Endothelial cell of umbilical vein (primary cell): Measurements from ENCODE around the gene UTS2B. TPM values are rescaled to one million over a fixed set of nuclear protein-coding genes. Genes with fewer than 3 reads are reported as not detected.

ENCODE experiments used
- BruUV-seq: library from RNA; stranded (reverse); fragments of 400-500 nt; replicated peaks from 2 replicates; lab custom pipeline; 2021; lab: Mats Ljungman, UMichigan
- CTCF ChIA-PET: fragments of 300-600, 350-600 bp; sonication (Branson Sonifier 250); formaldehyde crosslinking; loops from one replicate; lab custom pipeline; 2021; ENCODE audit warnings: antibody characterized with exemption, inconsistent platforms; lab: Charles Lee
- POLR2A ChIA-PET: fragments of 300-600, 350-600 bp; sonication (Branson Sonifier 250); formaldehyde crosslinking; loops from one replicate; lab custom pipeline; 2021; ENCODE audit warnings: antibody characterized with exemption, inconsistent platforms; lab: Charles Lee
- DNase-seq: peaks from one replicate; pipeline ENCODE4 v3.0.0-alpha.2; 2011; ENCODE audit warnings: low read depth, low spot score
- FAIRE-seq: peaks from 2 replicates; lab custom pipeline; 2011; peaks lifted over from hg19 to GRCh38; lab: Jason Lieb, UNC
- H2AFZ ChIP-seq: 2 replicates; pipeline ENCODE4 v1.6.0; 2012; ENCODE audit warnings: low read depth, low read length, control low read depth, inconsistent platforms
- H3K27ac ChIP-seq: 2 replicates; pipeline ENCODE4 v1.5.1; 2011; ENCODE audit warnings: low read depth, mild to moderate bottlenecking, control low read depth, low read length, moderate library complexity; ENCODE audit not compliant: insufficient read depth
- H3K27me3 ChIP-seq, 2 experiments: 2 replicates each; pipeline versions ENCODE4 v1.6.0 to v1.6.1; 2011; ENCODE audit warnings: low read length in 2 of 2, mixed read lengths in 1 of 2; ENCODE audit not compliant: control insufficient read depth in 2 of 2, insufficient read depth in 2 of 2
- H3K36me3 ChIP-seq, 2 experiments: 2 replicates in 1 of 2; 3 replicates in 1 of 2; pipeline ENCODE4 v1.5.1; 2011; ENCODE audit warnings: low read length in 2 of 2, mild to moderate bottlenecking in 1 of 2, moderate library complexity in 1 of 2; ENCODE audit not compliant: control insufficient read depth in 2 of 2, insufficient read depth in 2 of 2; ENCODE audit errors: extremely low read depth in 1 of 2
- H3K4me1 ChIP-seq: 3 replicates; pipeline ENCODE4 v1.5.1; 2011; ENCODE audit warnings: mild to moderate bottlenecking, low read length; ENCODE audit not compliant: control insufficient read depth, insufficient read depth; ENCODE audit errors: extremely low read depth
- H3K4me2 ChIP-seq: 2 replicates; pipeline ENCODE4 v1.6.1; 2011; ENCODE audit warnings: low read length, control low read depth, mixed read lengths; ENCODE audit not compliant: insufficient read depth
- H3K4me3 ChIP-seq, 3 experiments: fragments of 200-600 bp in 1 of 3; sonication (generic), shearing (Covaris generic) in 1 of 3; replicated peaks in 1 of 3; 2 replicates each; pipeline ENCODE4 v1.5.1; 2011 to 2016; ENCODE audit warnings: control low read depth in 3 of 3, low read length in 3 of 3, mild to moderate bottlenecking in 2 of 3, inconsistent platforms in 1 of 3, low read depth in 1 of 3, moderate library complexity in 1 of 3; ENCODE audit not compliant: insufficient read depth in 1 of 3
- H3K79me2 ChIP-seq: 2 replicates; pipeline ENCODE4 v1.6.0; 2012; ENCODE audit warnings: low read length, inconsistent platforms; ENCODE audit not compliant: control insufficient read depth, insufficient read depth
- H3K9ac ChIP-seq: replicated peaks from 2 replicates; pipeline ENCODE3; 2011; ENCODE audit warnings: low read length, control low read depth; ENCODE audit not compliant: insufficient read depth; ENCODE audit errors: extremely low read depth
- H3K9me1 ChIP-seq: replicated peaks from 3 replicates; pipeline ENCODE4 v1.6.0; 2011; ENCODE audit warnings: mild to moderate bottlenecking, low read length; ENCODE audit not compliant: control insufficient read depth, insufficient read depth; ENCODE audit errors: extremely low read depth
- H3K9me3 ChIP-seq: replicated peaks from 2 replicates; pipeline ENCODE4 v1.5.1; 2012; ENCODE audit warnings: low read length, inconsistent platforms; ENCODE audit not compliant: control insufficient read depth, insufficient read depth
- H4K20me1 ChIP-seq: replicated peaks from 2 replicates; pipeline ENCODE3; 2011; ENCODE audit warnings: mild to moderate bottlenecking, low read length; ENCODE audit not compliant: control insufficient read depth, insufficient read depth; ENCODE audit errors: extremely low read depth
- CTCF ChIP-seq, 2 donors: IDR thresholded peaks; 1 replicate in 1 of 2; 2 replicates in 1 of 2; pipeline ENCODE4 v1.5.1; 2011; ENCODE audit warnings: low read length in 2 of 2, mild to moderate bottlenecking in 2 of 2, moderate library complexity in 2 of 2, control low read depth in 1 of 2, inconsistent platforms in 1 of 2, low read depth in 1 of 2; ENCODE audit not compliant: insufficient read depth in 1 of 2; ENCODE audit errors: extremely low read depth in 1 of 2
- EZH2 ChIP-seq: IDR thresholded peaks from 2 replicates; pipeline ENCODE4 v1.6.1; 2012; ENCODE audit warnings: borderline replicate concordance, low read depth, mild to moderate bottlenecking, moderate library complexity, low read length, inconsistent platforms; ENCODE audit not compliant: severe bottlenecking
- FOS ChIP-seq: IDR thresholded peaks from 2 replicates; pipeline ENCODE4 v1.6.1; 2011; ENCODE audit warnings: mild to moderate bottlenecking, low read length, moderate library complexity, borderline replicate concordance; ENCODE audit not compliant: insufficient read depth
- GATA2 ChIP-seq: IDR thresholded peaks from 2 replicates; pipeline ENCODE4 v1.7.0; 2011; ENCODE audit warnings: low read depth, mild to moderate bottlenecking, moderate library complexity, mixed read lengths, low read length; ENCODE audit not compliant: insufficient read length, insufficient read depth
- JUN ChIP-seq: IDR thresholded peaks from 2 replicates; pipeline ENCODE4 v1.6.1; 2011; ENCODE audit warnings: borderline replicate concordance, low read depth; ENCODE audit not compliant: insufficient read length, insufficient read depth
- MAX ChIP-seq: IDR thresholded peaks from 2 replicates; pipeline ENCODE4 v1.6.1; 2011; ENCODE audit not compliant: insufficient read depth, insufficient read length
- MYC ChIP-seq: IDR thresholded peaks from one replicate; pipeline ENCODE4 v1.6.1; 2011; ENCODE audit warnings: mild to moderate bottlenecking, low read depth, low read length
- POLR2A ChIP-seq: IDR thresholded peaks from 2 replicates; pipeline ENCODE4 v1.6.1; 2012; ENCODE audit warnings: low read depth, mild to moderate bottlenecking, control low read depth, low read length
- POLR2AphosphoS5 ChIP-seq: IDR thresholded peaks from 2 replicates; pipeline ENCODE4 v1.6.1; 2012; ENCODE audit warnings: low read depth, mild to moderate bottlenecking, control low read depth, low read length, moderate library complexity; ENCODE audit not compliant: insufficient read depth
- dilution Hi-C: fragments of 300-500 bp; cut with MboI; formaldehyde crosslinking; loops from one replicate; pipeline ENCODE4 v1.15.0; 2019; ENCODE audit warnings: low sequenced_read_pairs; ENCODE audit not compliant: extremely low pct_ligation_motif_present
- intact Hi-C: fragments of 100-400 bp; cut with micrococcal nuclease; formaldehyde crosslinking; loops from one replicate; pipeline ENCODE4 v1.10.0; 2022
- polyA plus RNA-seq, 4 experiments: library from polyadenylated mRNA; depleted of rRNA in 3 of 4; stranded (reverse) in 3 of 4; unstranded in 1 of 4; fragments of >200 nt; gene quantifications; 2 replicates each; pipeline versions ENCODE4 v1.2.1 to v1.2.3, GENCODE V29; 2011 to 2012; ENCODE audit warnings: missing spikeins in 1 of 4
- total RNA-seq: library from RNA; stranded (reverse); gene quantifications from 2 replicates; pipeline ENCODE4 v1.2.3, GENCODE V29; 2021

The UTS2B gene
- total and polyA plus RNA-seq, 2 donors (not counting 3 experiments of a cell fraction or from before 2014, with no cell fraction given): 0.21 to 1.1 TPM

- H3K4me2 ChIP-seq: no peak overlapping the region
- no peak overlapping the region for H3K9ac ChIP-seq
- no peak for TF ChIP-seq POLR2AphosphoS5
- TF ChIP-seq MYC: no peak
- no peak for TF ChIP-seq FOS
- TF ChIP-seq MAX: no peak
- TF ChIP-seq GATA2: no peak
- no peak for TF ChIP-seq POLR2A
- TF ChIP-seq EZH2: no peak
- no peak for TF ChIP-seq JUN
- no peak for TF ChIP-seq CTCF (IDR thresholded peaks at IDR 0.05; ENCODE audit: extremely low read depth in 1 of 2, insufficient read depth in 1 of 2, low read depth in 1 of 2, low read length in 2 of 2)
- ChIA-PET POLR2A (interaction anchor here (1.2 kb wide), 1 partner anchor 12 kb away, joined by 3 read pairs; no protein-coding TSS in a partner anchor), CTCF (interaction anchor here (1.7 to 2.6 kb wide), 2 partner anchors 10 to 13 kb away, joined by 4 to 7 read pairs; no protein-coding TSS in a partner anchor)
- peaks cover 37% of the 10 kb centered on the region for H3K4me1 ChIP-seq
- no peak overlapping the region for H3K27ac ChIP-seq
- H4K20me1 ChIP-seq: peaks cover 2% of the 10 kb centered on the region
- H3K9me3 ChIP-seq: no peaks in the 10 kb centered on the region
- no peak overlapping the region for H2AFZ ChIP-seq
- no TSS peak for BruUV-seq
- no peak for DNase-seq
- no peaks in the 10 kb centered on the region for H3K27me3 ChIP-seq
- H3K4me3 ChIP-seq: no peak overlapping the region
- dilution Hi-C loops (no loop called here), intact Hi-C loops (no loop called here)
- no peak for FAIRE-seq
- no peaks in the 10 kb centered on the region for H3K9me1 ChIP-seq
- H3K36me3 ChIP-seq: peaks cover 0 to 2% of the 10 kb centered on the region in 2 experiments
- H3K79me2 ChIP-seq: peaks cover 94% of the 10 kb centered on the region
Observed at GRCh38 chr3:191345334-191345733, 15.0 kb upstream of the UTS2B start.
